Hepatocyte (in vitro differentiated cells): ENCODE measurements around the gene TAS2R8.

Experiments used
- EZH2phosphoT487 ChIP-seq: fragments of 200-600 bp; sonication (generic); IDR thresholded peaks from one replicate; pipeline ENCODE4 v1.6.1; 2018; ENCODE audit warnings: antibody characterized with exemption, mild to moderate bottlenecking, low read depth, moderate library complexity; ENCODE audit not compliant: unreplicated experiment, severe bottlenecking
- TF ChIP-seq, protein P1 (sequence below): fragments of 200-600 bp; sonication (generic); IDR thresholded peaks from 2 replicates; pipeline ENCODE4 v1.5.1; 2016; ENCODE audit warnings: antibody characterized with exemption, mild to moderate bottlenecking; ENCODE audit not compliant: poor library complexity

DNA sequence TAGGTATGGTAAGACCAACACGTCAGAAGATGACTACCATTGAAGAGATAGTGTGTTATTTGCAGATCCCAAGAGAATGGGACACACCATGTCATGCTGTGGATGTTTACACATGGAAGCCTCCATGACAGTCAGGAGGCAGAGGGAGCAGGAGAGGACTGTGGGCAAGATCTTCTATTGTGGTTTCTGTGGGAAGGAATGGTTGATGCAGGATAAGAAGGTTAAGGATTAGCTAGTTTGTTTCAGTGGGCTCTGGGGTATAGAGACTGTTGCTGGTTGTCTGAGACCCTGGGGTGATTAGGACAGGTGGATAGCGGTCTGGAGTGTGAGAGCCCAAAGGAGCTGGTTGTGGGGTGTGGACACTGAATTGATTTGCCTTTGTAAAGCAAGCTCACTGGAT, 28.0 kb downstream of the TAS2R8 start:
- TF ChIP-seq, protein P1, sequence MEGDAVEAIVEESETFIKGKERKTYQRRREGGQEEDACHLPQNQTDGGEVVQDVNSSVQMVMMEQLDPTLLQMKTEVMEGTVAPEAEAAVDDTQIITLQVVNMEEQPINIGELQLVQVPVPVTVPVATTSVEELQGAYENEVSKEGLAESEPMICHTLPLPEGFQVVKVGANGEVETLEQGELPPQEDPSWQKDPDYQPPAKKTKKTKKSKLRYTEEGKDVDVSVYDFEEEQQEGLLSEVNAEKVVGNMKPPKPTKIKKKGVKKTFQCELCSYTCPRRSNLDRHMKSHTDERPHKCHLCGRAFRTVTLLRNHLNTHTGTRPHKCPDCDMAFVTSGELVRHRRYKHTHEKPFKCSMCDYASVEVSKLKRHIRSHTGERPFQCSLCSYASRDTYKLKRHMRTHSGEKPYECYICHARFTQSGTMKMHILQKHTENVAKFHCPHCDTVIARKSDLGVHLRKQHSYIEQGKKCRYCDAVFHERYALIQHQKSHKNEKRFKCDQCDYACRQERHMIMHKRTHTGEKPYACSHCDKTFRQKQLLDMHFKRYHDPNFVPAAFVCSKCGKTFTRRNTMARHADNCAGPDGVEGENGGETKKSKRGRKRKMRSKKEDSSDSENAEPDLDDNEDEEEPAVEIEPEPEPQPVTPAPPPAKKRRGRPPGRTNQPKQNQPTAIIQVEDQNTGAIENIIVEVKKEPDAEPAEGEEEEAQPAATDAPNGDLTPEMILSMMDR: no peak
- TF ChIP-seq EZH2phosphoT487: no peak
